Activated CD8-positive, alpha-beta memory T cell treated with anti-CD3 and anti-CD28 coated beads, Interleukin-2, amount 50 U/mL, for 1 hour (primary cell): ENCODE data around the gene STOML1.

ENCODE experiments used
- DNase-seq: peaks from one replicate; pipeline ENCODE4 v3.0.0-alpha.2; 2020; ENCODE audit errors: extremely low read depth

STOML1 gene

GRCh38 chr15:73991726-73992593, at the start of gene STOML1:
TSS of gene STOML1 (minus strand) at chr15:73992295. CDS start at chr15:73992223, 72 bp downstream.
- DNase-seq, result peak; percentile 56

DNA sequence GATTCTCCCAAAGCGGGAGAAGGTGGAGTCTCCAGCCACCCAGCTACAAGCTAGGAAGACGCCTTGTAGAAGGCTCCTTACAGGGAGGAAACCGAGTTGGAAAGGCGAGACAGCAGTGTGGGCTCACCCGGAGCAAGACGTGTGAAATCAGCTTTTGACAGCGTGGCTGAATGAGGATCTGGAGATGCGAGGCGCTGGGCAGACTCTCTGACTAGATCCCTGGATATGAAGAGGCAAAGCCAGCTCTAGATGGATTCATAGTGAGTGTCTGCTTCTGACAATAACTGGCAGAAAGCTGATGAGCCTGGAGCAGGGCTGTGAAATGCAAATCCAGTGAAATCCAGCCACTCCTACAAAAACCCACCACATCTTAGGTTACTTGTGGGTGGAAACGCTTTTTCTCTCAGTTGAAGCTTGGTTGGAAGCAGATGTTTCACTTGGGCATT, 49.2 kb upstream of the STOML1 start:
- no peak for DNase-seq

GRCh38 chr15:74040109-74040850, 48.2 kb upstream of the STOML1 start:
- no peak for DNase-seq

GRCh38 chr15:74039656-74040010, 47.5 kb upstream of the STOML1 start:
- DNase-seq, result no peak

DNA sequence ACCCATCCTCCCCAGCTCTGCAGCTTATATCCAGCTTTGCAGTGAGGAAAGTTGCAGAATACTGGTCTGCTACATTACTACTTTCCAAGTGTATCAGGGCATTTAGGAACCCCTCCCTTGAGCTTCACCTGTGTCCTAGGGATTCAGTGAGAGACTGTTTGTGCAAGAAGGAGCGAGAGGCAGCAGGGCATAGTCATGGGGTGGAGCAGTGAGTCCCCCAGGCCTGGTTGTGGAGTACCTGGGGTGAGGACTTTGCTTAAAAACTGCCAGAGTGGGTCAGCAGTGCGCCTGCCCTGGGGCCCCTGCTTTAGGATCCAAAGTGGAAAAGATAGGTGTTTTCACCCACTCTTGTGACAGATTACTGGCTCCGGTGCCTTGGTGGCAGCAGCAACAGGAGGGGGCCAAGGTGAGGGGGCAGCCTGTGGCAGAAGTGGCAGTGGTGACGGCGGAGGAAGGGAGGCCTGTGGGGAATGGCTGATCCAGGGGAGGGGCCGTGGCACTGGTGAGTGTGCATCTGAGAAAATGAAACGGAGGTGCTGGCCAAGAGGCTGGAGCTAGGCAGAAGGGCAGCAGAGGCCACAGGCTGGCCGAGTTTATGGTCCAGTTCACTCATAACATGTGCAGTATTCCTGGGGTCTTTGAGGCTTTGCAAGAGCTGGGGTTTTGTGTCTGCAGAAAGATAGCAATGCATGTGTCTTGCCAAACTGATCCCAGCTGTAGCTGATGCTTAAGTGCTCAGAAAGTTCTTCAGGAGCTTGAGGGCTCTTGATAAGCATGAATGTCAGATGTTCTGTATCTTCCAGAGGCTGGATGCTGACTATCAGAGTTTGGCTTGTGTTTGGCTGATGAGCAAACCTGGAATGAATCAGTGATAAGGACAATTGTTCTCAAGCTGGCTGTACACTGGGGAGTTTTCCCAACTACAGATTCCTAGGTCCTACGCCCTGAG, 46.9 kb upstream of the STOML1 start:
- no peak for DNase-seq

DNA sequence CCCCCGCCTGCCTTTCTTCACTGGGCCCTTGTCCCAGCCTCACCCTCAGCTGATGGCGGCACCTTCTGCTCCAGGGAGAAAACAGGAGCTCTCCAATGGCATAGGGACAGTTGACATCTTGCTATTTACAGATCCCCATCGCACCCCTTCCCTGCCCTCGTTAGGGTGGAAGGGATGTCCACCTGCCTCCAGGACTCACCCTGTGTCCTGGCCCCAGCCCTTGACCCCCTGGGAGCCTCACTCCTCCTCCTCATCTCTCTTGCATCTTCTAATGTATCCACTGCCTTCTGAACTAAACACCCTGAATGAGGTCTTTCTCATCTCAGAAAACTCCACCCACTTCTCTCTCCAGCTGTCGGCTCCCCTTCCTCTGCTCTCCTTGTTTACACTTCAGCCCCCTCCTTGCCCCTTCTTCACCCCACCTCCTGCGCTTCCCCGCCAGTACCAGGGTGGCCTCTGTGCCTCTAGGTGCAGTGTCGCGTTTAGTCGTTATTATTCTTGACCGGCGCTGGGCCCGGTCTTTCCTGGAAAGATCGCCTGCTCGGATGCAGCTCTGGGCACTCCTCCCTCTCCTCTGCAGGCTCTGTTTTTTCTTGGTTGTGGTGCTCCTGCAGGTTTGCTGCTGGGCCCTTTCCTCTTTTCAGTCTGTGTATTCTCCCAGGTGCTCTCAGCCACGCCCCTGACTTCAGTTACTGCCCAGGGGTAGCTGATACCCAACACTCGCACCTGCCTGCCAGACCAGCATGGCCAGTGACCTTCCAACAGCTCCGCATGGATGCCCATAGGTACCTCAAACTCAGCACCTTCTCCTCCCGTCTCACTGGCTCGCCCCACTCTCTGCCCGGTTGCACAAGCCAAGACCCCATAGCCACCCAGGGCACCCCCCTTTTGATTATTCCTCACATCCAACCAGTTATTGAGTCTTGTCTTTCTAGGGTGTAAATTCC, 45.3 kb upstream of the STOML1 start:
- no peak for DNase-seq

GRCh38 chr15:74036271-74037170, 44.4 kb upstream of the STOML1 start:
- no peak for DNase-seq

DNA sequence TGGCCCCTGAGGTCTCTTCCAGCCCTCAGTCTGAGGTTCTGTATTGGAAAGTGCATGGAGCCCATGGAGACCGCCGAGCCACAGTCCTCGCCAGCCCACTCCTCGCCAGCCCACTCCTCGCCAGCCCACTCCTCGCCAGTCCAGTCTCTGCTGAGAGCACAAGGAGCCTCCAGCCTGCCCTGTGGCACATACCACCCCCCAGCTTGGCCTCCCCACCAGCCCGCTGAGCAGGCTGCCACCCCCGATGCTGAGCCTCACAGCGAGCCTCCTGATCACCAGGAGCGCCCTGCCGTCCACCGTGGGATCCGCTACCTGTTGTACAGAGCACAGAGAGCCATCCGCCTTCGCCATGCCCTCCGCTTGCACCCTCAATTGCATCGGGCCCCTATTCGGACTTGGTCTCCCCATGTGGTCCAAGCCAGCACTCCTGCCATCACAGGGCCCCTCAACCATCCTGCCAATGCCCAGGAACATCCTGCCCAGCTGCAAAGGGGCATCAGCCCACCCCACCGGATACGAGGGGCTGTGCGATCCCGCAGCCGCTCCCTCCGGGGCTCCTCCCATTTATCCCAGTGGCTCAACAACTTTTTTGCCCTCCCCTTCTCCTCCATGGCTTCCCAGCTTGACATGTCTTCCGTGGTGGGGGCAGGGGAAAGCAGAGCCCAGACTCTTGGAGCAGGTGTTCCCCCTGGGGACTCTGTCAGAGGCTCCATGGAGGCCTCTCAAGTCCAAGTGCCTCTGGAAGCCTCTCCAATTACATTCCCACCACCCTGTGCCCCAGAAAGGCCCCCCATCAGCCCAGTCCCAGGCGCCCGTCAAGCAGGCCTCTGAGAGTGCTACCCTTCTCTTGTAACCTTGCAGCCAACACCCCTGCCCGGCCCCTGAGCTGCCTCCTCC, 43.3 kb upstream of the STOML1 start:
- DNase-seq, result no peak

- DNase-seq, result no peak
Measured at GRCh38 chr15:74034206-74034755, 42.2 kb upstream of the STOML1 start.

GRCh38 chr15:74032606-74033561, 40.8 kb upstream of the STOML1 start:
- DNase-seq, result no peak

GRCh38 chr15:74032046-74032445, 40.0 kb upstream of the STOML1 start:
- no peak for DNase-seq

DNA sequence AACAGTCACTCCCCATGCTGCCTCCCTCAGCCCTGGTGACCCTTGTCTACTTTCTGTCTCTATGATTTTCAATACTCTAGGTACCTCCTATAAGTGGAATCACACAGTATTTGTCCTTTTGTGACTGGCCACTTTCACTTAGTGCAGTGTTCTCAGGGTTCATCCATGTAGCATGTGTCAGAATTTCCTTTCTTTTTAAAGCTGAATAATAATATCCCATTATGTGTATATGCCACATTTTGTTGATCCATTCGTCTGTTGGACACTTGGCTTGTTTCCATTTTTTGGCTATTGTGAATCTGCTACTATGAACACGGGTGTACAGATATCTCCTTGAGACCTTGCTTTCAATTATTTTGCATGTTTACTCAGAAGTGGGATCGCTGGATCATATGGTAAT, 36.6 kb upstream of the STOML1 start:
- DNase-seq, result no peak

DNA sequence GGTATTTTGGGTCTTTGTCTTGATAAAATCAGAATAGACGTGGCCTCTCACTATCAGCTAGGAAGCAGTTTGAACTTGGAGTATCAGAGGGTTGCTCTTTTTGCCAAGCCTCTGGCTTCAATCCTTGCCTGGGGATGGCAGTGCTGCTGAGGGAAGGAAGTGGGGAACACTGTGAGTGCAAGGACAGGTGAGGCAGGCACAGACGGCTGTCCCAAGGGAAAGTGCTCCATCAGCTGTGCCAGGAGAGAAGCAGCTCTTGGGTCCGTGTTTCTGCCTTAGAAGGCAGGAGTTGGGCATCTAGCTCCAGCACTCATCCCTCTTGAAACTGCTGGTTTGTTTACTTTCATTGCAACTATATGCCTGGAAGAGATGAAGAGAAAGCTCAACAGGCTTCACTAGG, 35.6 kb upstream of the STOML1 start:
- DNase-seq, result no peak

- no peak for DNase-seq
Measured at GRCh38 chr15:74025436-74025835, 33.3 kb upstream of the STOML1 start.

- no peak for DNase-seq
Measured at GRCh38 chr15:74024687-74025086, 32.6 kb upstream of the STOML1 start.

DNA sequence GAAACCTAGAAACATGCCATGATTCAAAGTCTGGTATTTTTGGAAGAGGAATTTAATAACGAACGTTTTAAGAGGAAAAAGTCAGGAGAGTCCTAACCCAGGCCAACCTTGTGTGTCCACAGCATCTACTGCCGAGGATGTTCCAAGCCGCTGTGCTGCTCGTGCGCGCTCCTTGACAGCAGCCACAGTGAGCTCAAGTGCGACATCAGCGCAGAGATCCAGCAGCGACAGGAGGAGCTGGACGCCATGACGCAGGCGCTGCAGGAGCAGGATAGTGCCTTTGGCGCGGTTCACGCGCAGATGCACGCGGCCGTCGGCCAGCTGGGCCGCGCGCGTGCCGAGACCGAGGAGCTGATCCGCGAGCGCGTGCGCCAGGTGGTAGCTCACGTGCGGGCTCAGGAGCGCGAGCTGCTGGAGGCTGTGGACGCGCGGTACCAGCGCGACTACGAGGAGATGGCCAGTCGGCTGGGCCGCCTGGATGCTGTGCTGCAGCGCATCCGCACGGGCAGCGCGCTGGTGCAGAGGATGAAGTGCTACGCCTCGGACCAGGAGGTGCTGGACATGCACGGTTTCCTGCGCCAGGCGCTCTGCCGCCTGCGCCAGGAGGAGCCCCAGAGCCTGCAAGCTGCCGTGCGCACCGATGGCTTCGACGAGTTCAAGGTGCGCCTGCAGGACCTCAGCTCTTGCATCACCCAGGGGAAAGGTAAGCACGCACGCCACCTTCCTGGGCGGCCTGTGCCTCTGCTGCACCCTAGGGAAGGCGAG, 30.8 kb upstream of the STOML1 start:
- DNase-seq, result no peak
